Astrocyte of the spinal cord (primary cell): ENCODE measurements around the gene RELB.

Source experiments
- DNase-seq: peaks from one replicate; pipeline ENCODE4 v3.0.0; 2011; ENCODE audit warnings: low read depth, low spot score
- H3K4me3 ChIP-seq: 2 replicates; pipeline ENCODE4 v1.5.1; 2011; ENCODE audit warnings: low read depth, mild to moderate bottlenecking, low read length, moderate library complexity
- in situ Hi-C: cut with HindIII; loops from 2 replicates; pipeline ENCODE4 v1.10.0; 2017; ENCODE audit warnings: low sequenced_read_pairs
- TF ChIP-seq, protein P1 (sequence below): IDR thresholded peaks from 2 replicates; pipeline ENCODE4 v1.5.1; 2012; ENCODE audit warnings: low read depth, mild to moderate bottlenecking, low read length, inconsistent platforms

Gene RELB

DNA sequence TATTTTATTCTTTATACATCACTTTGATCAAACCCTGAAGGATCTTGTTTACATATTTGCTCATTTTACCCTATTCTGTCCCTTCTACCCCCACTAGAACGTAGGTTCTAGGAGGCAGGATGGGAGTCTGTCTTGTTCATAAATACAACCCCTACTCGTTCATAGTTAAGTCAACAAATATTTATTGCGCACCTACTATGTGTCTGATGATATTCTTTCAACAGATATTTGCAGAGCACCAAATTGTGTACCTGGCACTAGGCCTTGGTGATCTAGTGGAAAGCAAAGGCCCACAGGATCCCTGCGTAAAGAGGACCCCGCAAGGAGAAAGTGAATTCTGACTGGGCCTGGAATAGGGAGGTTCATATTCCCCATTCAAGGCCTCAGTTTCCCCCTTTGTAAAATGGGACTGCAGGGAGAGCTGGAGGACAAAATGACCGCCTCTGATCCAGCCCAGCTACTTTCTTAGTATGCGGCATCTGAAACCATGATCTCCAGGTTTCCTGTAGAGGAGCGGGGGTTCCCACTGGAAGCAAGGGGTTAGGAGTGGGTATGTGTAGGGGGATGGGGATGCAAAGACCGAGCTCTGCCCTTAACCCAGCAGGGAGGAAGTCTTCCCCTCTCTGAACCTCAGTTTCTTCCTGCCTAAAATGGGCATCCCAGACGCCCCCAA lies 77.3 kb downstream of the RELB start:
- in situ Hi-C loops: no loop called here
- TF ChIP-seq, protein P1, sequence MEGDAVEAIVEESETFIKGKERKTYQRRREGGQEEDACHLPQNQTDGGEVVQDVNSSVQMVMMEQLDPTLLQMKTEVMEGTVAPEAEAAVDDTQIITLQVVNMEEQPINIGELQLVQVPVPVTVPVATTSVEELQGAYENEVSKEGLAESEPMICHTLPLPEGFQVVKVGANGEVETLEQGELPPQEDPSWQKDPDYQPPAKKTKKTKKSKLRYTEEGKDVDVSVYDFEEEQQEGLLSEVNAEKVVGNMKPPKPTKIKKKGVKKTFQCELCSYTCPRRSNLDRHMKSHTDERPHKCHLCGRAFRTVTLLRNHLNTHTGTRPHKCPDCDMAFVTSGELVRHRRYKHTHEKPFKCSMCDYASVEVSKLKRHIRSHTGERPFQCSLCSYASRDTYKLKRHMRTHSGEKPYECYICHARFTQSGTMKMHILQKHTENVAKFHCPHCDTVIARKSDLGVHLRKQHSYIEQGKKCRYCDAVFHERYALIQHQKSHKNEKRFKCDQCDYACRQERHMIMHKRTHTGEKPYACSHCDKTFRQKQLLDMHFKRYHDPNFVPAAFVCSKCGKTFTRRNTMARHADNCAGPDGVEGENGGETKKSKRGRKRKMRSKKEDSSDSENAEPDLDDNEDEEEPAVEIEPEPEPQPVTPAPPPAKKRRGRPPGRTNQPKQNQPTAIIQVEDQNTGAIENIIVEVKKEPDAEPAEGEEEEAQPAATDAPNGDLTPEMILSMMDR: no peak
- DNase-seq: no peak
- H3K4me3 ChIP-seq: peak overlapping the region; percentile 99

DNA sequence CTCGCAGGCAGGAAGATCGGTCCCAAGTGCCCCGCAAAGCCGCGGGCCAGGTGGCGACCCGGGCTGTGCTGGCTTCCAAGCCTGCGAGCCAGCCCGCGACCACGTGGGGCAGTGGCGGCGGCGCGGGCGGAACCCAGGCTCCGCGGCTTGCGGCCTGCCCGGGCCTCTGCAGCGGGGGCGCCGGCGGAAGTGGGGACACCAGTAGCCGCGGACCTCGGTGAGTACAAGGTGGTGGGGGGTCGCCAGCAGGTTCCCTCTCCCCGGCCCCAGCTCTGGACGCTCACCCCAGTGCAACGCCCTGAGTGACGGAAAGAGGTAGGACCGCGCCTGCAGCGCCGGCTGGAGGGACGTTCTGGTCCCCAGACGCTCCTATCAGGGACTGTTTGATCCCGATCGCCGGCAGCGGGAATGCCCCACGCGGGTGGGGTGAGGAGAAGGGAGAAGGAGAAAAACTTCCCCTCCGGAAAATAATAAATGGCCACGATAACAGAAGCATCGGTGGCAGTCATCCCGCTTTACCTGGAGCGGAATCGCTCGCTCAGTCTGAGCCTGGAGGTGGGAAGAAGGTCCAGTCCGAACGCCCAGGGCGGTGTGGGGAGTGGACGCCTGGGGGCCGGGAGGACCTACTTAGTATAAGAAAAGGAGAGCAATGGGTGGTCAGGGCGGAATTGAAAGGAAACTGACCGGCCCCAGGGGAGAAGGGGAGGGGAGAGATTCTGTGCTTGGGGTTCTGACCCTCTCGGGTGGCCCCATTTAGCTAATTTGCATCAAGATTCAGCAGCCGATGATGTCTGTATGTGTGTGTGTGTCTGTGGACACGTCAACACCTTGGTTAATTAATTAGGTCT lies 78.0 kb downstream of the RELB start, which contains the start of gene GEMIN7:
Gene GEMIN7 (plus strand): TSS at position 198 of the 848 bp plus-strand sequence. CDS start 10,855 bp downstream, outside the sequence.
- in situ Hi-C loops: no loop called here
- H3K4me3 ChIP-seq: peak within 1 kb of the TSS; percentile 99
- peak; percentile 76 for DNase-seq
- TF ChIP-seq, protein P1: no peak

DNA sequence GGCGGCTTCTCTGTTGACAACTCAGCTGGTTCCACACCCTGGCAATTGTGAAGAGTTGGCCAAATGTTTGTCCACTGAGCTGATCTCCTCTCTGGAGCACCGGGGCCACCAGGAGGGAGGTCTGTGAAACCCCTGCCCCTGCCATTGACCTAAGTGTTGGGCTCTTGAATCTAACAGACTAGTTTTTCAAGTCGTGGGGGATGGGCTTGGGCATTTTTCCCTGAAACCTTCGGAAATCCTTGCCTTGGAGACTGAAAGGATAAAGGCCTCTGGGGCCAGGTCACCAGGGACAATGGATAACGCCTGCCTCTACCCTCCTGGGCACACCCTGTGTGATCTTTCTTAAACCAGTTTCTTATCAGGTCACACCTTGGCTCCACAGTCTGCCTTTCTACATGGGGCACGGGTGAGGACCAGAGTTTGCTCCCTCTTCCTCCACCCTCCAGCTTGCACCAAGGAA lies 78.7 kb downstream of the RELB start:
- peak overlapping the region; percentile 99 for H3K4me3 ChIP-seq
- no peak for DNase-seq
- in situ Hi-C loops: no loop called here
- TF ChIP-seq, protein P1: no peak

DNA sequence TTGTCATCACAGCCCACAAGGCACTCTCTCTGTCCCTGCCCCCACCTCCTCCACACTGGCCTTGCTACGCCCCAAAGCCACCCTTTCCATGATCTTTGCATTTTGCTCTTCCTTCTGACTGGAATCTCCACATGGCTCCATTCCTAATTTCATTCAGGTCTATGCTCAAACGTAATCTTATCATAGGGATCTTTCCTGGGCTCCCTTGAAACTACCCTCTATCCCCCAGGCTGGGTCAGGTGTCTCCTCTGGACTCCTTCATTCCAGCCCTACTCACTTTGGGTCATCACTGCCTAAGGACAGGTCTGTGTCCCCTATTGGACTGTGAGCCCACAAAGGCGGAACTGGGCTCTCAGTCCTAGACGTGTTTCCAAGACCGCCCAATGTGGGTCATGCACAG lies 80.9 kb downstream of the RELB start:
- in situ Hi-C loops: no loop called here
- no peak overlapping the region for H3K4me3 ChIP-seq
- TF ChIP-seq, protein P1: no peak
- DNase-seq: no peak

DNA sequence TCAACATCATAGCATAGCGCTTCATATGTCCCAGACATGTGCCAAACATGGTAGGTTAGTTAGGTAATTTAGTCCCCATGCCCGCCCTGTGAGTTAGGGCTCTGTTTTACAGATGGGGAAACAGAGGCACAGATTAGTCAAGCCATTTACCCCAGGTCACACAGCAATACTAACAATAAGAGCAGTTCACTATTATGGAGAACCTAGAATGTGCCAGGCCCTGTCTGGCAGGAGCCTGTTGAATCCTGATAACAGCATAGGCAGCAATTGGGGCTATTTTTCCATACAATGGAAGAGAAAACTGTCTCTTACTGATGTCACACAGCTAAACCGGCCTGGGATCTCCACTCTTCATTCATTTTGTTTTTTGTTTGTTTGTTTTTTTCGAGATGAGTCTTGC lies 85.2 kb downstream of the RELB start:
- TF ChIP-seq, protein P1: no peak

DNA sequence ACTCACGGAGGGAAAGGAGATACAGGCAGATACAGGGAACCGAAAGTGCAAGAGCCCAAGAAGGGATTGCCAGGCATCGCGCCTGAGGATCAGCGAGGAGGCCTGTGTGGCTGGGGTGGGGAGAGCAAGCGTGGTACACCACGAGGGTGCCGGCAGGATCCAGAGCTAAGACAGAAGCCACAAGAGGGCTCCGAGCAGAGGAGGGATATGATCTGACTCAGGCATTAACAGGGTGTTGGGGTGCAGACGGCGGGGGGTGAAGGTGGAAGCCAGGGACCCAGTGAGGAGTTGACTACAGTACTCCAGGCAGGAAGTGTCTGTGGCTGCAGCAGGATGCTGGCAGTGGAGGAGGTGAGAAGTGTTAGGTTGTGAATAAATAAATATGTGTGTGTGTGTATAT lies 86.3 kb downstream of the RELB start:
- TF ChIP-seq, protein P1: no peak
- no peak overlapping the region for H3K4me3 ChIP-seq
- DNase-seq: no peak
- in situ Hi-C loops: no loop called here

More for the DNA sequence above, 85.2 kb downstream of the RELB start:
- DNase-seq: no peak
- no peak overlapping the region for H3K4me3 ChIP-seq
- in situ Hi-C loops: no loop called here
